HepG2 (cell line): ENCODE results near the gene WHAMM. TPM values are rescaled to one million over a fixed set of nuclear protein-coding genes. Genes with fewer than 3 reads are reported as not detected.

Experiments used
- FIP1L1 ChIP-seq: fragments of 200-400 bp; formaldehyde crosslinking; IDR thresholded peaks from 2 replicates; pipeline ENCODE4 v1.6.1; 2018; ENCODE audit warnings: low read depth, mild to moderate bottlenecking, low read length, moderate library complexity, borderline replicate concordance; ENCODE audit not compliant: insufficient read depth
- GZF1 ChIP-seq: sonication (generic); formaldehyde crosslinking; IDR thresholded peaks from 2 replicates; pipeline ENCODE4 v1.5.1; 2020; ENCODE audit warnings: mild to moderate bottlenecking, missing genetic modification reagents
- HNF4G ChIP-seq, 2 experiments: sonication (generic) in 1 of 2; formaldehyde crosslinking in 1 of 2; IDR thresholded peaks; 2 replicates each; pipeline versions ENCODE4 v1.4.0 to v1.6.1; 2011 to 2020; ENCODE audit warnings: borderline replicate concordance in 2 of 2, low read depth in 2 of 2, mild to moderate bottlenecking in 2 of 2, low read length in 1 of 2, missing genetic modification reagents in 1 of 2, moderate library complexity in 1 of 2
- KLF11 ChIP-seq: IDR thresholded peaks from 2 replicates; pipeline ENCODE4 v1.6.1; 2016; ENCODE audit warnings: missing compliant biosample characterization
- LCORL ChIP-seq, 2 experiments: fragments of 450-650 bp in 1 of 2; sonication (generic) in 1 of 2; formaldehyde crosslinking in 1 of 2; IDR thresholded peaks; 2 replicates each; pipeline versions ENCODE4 v1.5.0 to v1.6.1; 2017 to 2020; ENCODE audit warnings: antibody characterized with exemption in 1 of 2, missing genetic modification reagents in 1 of 2
- PCBP2 ChIP-seq: fragments of 200-400 bp; formaldehyde crosslinking; optimal IDR thresholded peaks from 2 replicates; pipeline ENCODE3; 2018; ENCODE audit warnings: low read length, low read depth; ENCODE audit not compliant: poor library complexity, severe bottlenecking
- SMAD3 ChIP-seq: sonication (generic); formaldehyde crosslinking; IDR thresholded peaks from 2 replicates; pipeline ENCODE4 v1.4.0; 2020; ENCODE audit warnings: missing genetic modification reagents
- SP4 ChIP-seq: sonication (generic); formaldehyde crosslinking; IDR thresholded peaks from 2 replicates; pipeline ENCODE4 v1.8.1; 2023; ENCODE audit warnings: mild to moderate bottlenecking, missing genetic modification reagents
- TBX2 ChIP-seq: sonication (generic); formaldehyde crosslinking; IDR thresholded peaks from 2 replicates; pipeline ENCODE4 v1.5.0; 2020; ENCODE audit warnings: missing genetic modification reagents, mild to moderate bottlenecking, borderline replicate concordance
- U2AF1 ChIP-seq: fragments of 200-400 bp; formaldehyde crosslinking; optimal IDR thresholded peaks from 2 replicates; pipeline ENCODE3; 2017; ENCODE audit warnings: mild to moderate bottlenecking, low read depth, low read length
- ZMYM3 ChIP-seq: sonication (generic); formaldehyde crosslinking; IDR thresholded peaks from 2 replicates; pipeline ENCODE4 v1.5.1; 2020; ENCODE audit warnings: mild to moderate bottlenecking, missing genetic modification reagents
- ZNF225 ChIP-seq: sonication (generic); formaldehyde crosslinking; IDR thresholded peaks from 2 replicates; pipeline ENCODE4 v1.4.0; 2020; ENCODE audit warnings: mild to moderate bottlenecking, missing genetic modification reagents
- ZNF564 ChIP-seq: sonication (generic); formaldehyde crosslinking; IDR thresholded peaks from 2 replicates; pipeline ENCODE4 v1.8.1; 2023; ENCODE audit warnings: mild to moderate bottlenecking, missing genetic modification reagents
- ZNF747 ChIP-seq: sonication (generic); formaldehyde crosslinking; IDR thresholded peaks from 2 replicates; pipeline ENCODE4 v1.8.1; 2023; ENCODE audit warnings: missing genetic modification reagents, mild to moderate bottlenecking, borderline replicate concordance
- ZNF749 ChIP-seq: sonication (generic); formaldehyde crosslinking; IDR thresholded peaks from 2 replicates; pipeline ENCODE4 v1.8.0; 2022; ENCODE audit warnings: mild to moderate bottlenecking, missing genetic modification reagents, moderate library complexity, borderline replicate concordance
- ZNF775 ChIP-seq: sonication (generic); formaldehyde crosslinking; IDR thresholded peaks from 2 replicates; pipeline ENCODE4 v1.4.0; 2020; ENCODE audit warnings: missing genetic modification reagents, mild to moderate bottlenecking, moderate library complexity, borderline replicate concordance
- ZSCAN25 ChIP-seq: sonication (generic); formaldehyde crosslinking; IDR thresholded peaks from 2 replicates; pipeline ENCODE4 v1.8.0; 2022; ENCODE audit warnings: mild to moderate bottlenecking, missing genetic modification reagents
- polyA plus RNA-seq, 8 experiments: library from polyadenylated mRNA; depleted of rRNA in 3 of 8; stranded (reverse) in 7 of 8; unstranded in 1 of 8; fragments of >200 nt; fragmentation: Illumina TruSeq in 4 of 8; extraction: Trizol in 4 of 8; gene quantifications; 2 replicates each; pipeline versions ENCODE4 v1.2.1 to v1.2.3, GENCODE V29; 2011 to 2016; ENCODE audit warnings: low read depth in 4 of 8, missing spikeins in 1 of 8, mixed read lengths in 1 of 8; ENCODE audit not compliant: insufficient read depth in 1 of 8
- total RNA-seq, 5 experiments: library from RNA; depleted of rRNA; stranded (reverse); fragments of >200 nt; fragmentation: Illumina TruSeq; extraction: Trizol; gene quantifications; 2 replicates each; pipeline ENCODE4 v1.2.3, GENCODE V29; 2016; ENCODE audit warnings: low read depth in 1 of 5
- TF ChIP-seq, protein P1 (sequence below): sonication (generic); formaldehyde crosslinking; IDR thresholded peaks from 2 replicates; pipeline ENCODE4 v1.5.0; 2020; ENCODE audit warnings: mild to moderate bottlenecking, missing genetic modification reagents
- TF ChIP-seq, protein P2 (sequence below): IDR thresholded peaks from 2 replicates; pipeline ENCODE4 v1.6.1; 2016; ENCODE audit warnings: missing biosample characterization, missing genetic modification reagents, low read depth
- TF ChIP-seq, protein P3 (sequence below): sonication (generic); formaldehyde crosslinking; IDR thresholded peaks from 2 replicates; pipeline ENCODE4 v1.8.0; 2022; ENCODE audit warnings: missing genetic modification reagents, mild to moderate bottlenecking, moderate library complexity, borderline replicate concordance
- TF ChIP-seq, protein P4 (sequence below): sonication (generic); formaldehyde crosslinking; IDR thresholded peaks from 2 replicates; pipeline ENCODE4 v1.8.0; 2022; ENCODE audit warnings: mild to moderate bottlenecking, missing genetic modification reagents, moderate library complexity

The WHAMM gene
- total and polyA plus RNA-seq, 2 of the 13 experiments (the other 11 are each of a cell fraction or from before 2014, with no cell fraction given) = 2.9 to 3.0 TPM

DNA sequence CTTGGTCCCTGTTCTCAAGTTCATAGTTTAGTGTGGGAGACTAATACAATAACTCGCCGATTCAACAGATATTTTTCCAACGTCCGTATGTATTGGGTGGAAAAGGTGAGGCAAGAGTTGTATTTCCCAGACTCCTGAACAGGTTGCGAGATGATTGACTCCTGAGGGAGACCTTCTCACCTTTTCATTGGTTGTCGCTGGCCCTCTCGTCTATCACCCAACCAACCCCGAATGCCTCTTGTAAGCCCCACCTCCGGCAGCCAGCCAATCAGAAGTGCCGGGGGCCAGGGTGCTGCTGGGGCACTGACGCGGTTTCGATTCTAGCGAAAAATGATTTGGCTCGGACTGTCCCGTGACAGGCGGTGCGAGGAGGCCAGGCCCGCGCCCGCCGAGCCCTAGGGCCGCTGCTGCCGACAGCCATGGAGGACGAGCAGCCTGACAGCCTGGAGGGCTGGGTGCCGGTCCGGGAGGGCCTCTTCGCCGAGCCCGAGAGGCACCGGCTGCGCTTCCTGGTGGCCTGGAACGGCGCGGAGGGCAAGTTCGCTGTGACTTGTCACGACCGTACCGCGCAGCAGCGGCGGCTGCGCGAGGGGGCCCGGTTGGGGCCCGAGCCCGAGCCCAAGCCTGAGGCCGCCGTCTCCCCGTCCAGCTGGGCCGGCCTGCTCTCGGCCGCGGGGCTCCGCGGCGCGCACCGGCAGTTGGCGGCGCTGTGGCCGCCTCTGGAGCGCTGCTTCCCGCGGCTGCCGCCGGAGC is at the start of gene WHAMM (continued):
- TF ChIP-seq ZNF747 (no peak), KLF11 (CRISPR knock-in tag) (no peak), PCBP2 (no peak), TBX2 (CRISPR knock-in tag) (peak; percentile 72; the same call in 1 of the 2 replicates), ZSCAN25 (CRISPR knock-in tag) (no peak), U2AF1 (no peak), ZNF775 (CRISPR knock-in tag) (no peak), LCORL (IDR thresholded peaks at IDR 0.05) (no peak), LCORL (CRISPR knock-in tag; IDR thresholded peaks at IDR 0.05) (peak; percentile 87), ZNF749 (CRISPR knock-in tag) (peak; percentile 68; the same call in 1 of the 2 replicates), HNF4G (IDR thresholded peaks at IDR 0.05; ENCODE audit: borderline replicate concordance, low read depth, low read length) (no peak), HNF4G (CRISPR knock-in tag; IDR thresholded peaks at IDR 0.05; ENCODE audit: borderline replicate concordance, low read depth) (no peak), ZNF225 (CRISPR knock-in tag) (0 out of 2 replicates have a peak, but pooled peaks have one; percentile 61), ZMYM3 (CRISPR knock-in tag) (no peak), SMAD3 (CRISPR knock-in tag) (no peak), SP4 (CRISPR knock-in tag) (0 out of 2 replicates have a peak, but pooled peaks have one; percentile 9), ZNF564 (CRISPR knock-in tag) (no peak), FIP1L1 (no peak), GZF1 (CRISPR knock-in tag) (peak; percentile 68; the same call in 1 of the 2 replicates)
- TF ChIP-seq, protein P1, sequence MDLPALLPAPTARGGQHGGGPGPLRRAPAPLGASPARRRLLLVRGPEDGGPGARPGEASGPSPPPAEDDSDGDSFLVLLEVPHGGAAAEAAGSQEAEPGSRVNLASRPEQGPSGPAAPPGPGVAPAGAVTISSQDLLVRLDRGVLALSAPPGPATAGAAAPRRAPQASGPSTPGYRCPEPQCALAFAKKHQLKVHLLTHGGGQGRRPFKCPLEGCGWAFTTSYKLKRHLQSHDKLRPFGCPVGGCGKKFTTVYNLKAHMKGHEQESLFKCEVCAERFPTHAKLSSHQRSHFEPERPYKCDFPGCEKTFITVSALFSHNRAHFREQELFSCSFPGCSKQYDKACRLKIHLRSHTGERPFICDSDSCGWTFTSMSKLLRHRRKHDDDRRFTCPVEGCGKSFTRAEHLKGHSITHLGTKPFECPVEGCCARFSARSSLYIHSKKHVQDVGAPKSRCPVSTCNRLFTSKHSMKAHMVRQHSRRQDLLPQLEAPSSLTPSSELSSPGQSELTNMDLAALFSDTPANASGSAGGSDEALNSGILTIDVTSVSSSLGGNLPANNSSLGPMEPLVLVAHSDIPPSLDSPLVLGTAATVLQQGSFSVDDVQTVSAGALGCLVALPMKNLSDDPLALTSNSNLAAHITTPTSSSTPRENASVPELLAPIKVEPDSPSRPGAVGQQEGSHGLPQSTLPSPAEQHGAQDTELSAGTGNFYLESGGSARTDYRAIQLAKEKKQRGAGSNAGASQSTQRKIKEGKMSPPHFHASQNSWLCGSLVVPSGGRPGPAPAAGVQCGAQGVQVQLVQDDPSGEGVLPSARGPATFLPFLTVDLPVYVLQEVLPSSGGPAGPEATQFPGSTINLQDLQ (CRISPR knock-in tag) = no peak
- TF ChIP-seq, protein P2, sequence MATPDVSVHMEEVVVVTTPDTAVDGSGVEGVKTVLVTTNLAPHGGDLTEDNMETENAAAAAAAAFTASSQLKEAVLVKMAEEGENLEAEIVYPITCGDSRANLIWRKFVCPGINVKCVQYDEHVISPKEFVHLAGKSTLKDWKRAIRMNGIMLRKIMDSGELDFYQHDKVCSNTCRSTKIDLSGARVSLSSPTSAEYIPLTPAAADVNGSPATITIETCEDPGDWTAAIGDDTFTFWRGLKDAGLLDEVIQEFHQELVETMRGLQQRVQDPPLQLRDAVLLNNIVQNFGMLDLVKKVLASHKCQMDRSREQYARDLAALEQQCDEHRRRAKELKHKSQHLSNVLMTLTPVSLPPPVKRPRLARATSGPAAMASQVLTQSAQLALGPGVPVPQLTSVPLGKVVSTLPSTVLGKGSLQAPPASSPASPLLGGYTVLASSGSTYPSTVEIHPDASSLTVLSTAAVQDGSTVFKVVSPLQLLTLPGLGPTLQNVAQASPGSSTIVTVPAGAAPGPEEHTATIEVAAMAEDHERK (CRISPR knock-in tag) = no peak
- TF ChIP-seq, protein P3, sequence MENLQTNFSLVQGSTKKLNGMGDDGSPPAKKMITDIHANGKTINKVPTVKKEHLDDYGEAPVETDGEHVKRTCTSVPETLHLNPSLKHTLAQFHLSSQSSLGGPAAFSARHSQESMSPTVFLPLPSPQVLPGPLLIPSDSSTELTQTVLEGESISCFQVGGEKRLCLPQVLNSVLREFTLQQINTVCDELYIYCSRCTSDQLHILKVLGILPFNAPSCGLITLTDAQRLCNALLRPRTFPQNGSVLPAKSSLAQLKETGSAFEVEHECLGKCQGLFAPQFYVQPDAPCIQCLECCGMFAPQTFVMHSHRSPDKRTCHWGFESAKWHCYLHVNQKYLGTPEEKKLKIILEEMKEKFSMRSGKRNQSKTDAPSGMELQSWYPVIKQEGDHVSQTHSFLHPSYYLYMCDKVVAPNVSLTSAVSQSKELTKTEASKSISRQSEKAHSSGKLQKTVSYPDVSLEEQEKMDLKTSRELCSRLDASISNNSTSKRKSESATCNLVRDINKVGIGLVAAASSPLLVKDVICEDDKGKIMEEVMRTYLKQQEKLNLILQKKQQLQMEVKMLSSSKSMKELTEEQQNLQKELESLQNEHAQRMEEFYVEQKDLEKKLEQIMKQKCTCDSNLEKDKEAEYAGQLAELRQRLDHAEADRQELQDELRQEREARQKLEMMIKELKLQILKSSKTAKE (CRISPR knock-in tag) = no peak
- TF ChIP-seq, protein P4, sequence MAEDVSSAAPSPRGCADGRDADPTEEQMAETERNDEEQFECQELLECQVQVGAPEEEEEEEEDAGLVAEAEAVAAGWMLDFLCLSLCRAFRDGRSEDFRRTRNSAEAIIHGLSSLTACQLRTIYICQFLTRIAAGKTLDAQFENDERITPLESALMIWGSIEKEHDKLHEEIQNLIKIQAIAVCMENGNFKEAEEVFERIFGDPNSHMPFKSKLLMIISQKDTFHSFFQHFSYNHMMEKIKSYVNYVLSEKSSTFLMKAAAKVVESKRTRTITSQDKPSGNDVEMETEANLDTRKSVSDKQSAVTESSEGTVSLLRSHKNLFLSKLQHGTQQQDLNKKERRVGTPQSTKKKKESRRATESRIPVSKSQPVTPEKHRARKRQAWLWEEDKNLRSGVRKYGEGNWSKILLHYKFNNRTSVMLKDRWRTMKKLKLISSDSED (CRISPR knock-in tag) = 0 out of 2 replicates have a peak, but pooled peaks have one; percentile 67
